AG04449 (cell line): ENCODE data around the gene ANKS1A.

ENCODE experiments used
- CTCF ChIA-PET: fragments of 350-600 bp; formaldehyde crosslinking; extraction: SDS; loops from one replicate; lab custom pipeline; 2021; ENCODE audit warnings: antibody characterized with exemption; lab: Yijun Ruan, JAX
- POLR2A ChIA-PET: fragments of 400-600, 350-600 bp; formaldehyde crosslinking; extraction: SDS; loops from one replicate; lab custom pipeline; 2020; ENCODE audit warnings: antibody characterized with exemption, inconsistent platforms; lab: Yijun Ruan, JAX
- DNase-seq: peaks from one replicate; pipeline ENCODE4 v3.0.0-alpha.2; 2010; ENCODE audit warnings: low read depth, low spot score
- H3K4me3 ChIP-seq: 2 replicates; pipeline ENCODE4 v1.5.1; 2011; ENCODE audit warnings: low read depth, mild to moderate bottlenecking, control low read depth, low read length
- CTCF ChIP-seq: IDR thresholded peaks from one replicate; pipeline ENCODE4 v1.5.1; 2011; ENCODE audit warnings: mild to moderate bottlenecking, moderate library complexity, low read length, control low read depth, inconsistent platforms; ENCODE audit not compliant: insufficient read depth; ENCODE audit errors: missing control alignments

The ANKS1A gene

DNA sequence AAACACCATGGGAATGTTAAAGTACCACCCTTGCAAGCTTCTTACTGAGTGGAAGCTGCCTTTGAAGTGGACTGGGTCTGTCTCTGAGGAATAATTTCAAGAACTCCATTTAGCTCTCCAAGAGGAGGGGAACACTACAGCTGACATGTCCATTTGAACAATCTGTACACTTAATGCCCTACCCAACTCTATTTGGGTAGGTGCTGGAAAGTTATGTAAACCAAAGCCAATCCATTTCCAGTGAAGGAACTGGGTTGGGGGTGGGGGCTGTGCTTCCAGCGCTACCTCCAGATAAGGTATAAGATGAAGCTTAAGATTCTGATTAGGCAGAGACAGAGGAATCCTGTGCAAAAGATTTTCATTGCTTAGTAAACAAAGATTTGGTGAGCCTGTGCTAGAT lies 130.1 kb downstream of the ANKS1A start:
- no peak for DNase-seq
- no peak overlapping the region for H3K4me3 ChIP-seq
- POLR2A ChIA-PET = no interaction called here
- CTCF ChIA-PET = interaction anchor here (1.2 to 2.0 kb wide), 3 partner anchors 12 to 121 kb away, joined by 3 to 8 read pairs (median 3); no protein-coding TSS in a partner anchor
- no peak for TF ChIP-seq CTCF

- ChIA-PET POLR2A (no interaction called here), CTCF (interaction anchor here (1.2 kb wide), 1 partner anchor 120 kb away, joined by 3 read pairs; no protein-coding TSS in a partner anchor)
- H3K4me3 ChIP-seq = no peak overlapping the region
- DNase-seq = no peak
- TF ChIP-seq CTCF = no peak
These were observed 130.8 kb downstream of the ANKS1A start for GRCh38 chr6:35019831-35020230.

DNA sequence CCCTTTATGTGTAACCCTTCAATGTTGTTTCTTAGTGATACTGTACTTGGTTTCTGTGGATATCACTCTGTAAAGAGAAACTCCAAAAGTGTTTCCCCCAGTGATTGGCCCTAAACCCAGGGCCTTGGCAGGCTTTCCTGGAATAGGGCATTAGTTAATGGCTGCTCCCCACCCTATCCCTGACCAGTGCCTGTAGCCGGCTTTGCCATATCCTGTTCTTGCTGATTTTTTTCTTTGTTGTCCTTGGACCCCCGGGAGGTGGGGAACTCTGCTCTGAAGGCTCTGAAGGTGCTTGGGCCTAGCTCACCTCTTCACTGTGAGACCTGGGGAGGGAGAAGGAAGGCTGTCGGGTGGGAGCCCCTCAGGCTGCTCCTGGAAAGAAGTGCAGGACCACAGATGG lies 131.9 kb downstream of the ANKS1A start:
- POLR2A ChIA-PET = no interaction called here
- DNase-seq = no peak
- TF ChIP-seq CTCF = no peak
- no peak overlapping the region for H3K4me3 ChIP-seq
- CTCF ChIA-PET = interaction anchor here (0.9 kb wide), 1 partner anchor 33 kb away, joined by 6 read pairs; no protein-coding TSS in a partner anchor

DNA sequence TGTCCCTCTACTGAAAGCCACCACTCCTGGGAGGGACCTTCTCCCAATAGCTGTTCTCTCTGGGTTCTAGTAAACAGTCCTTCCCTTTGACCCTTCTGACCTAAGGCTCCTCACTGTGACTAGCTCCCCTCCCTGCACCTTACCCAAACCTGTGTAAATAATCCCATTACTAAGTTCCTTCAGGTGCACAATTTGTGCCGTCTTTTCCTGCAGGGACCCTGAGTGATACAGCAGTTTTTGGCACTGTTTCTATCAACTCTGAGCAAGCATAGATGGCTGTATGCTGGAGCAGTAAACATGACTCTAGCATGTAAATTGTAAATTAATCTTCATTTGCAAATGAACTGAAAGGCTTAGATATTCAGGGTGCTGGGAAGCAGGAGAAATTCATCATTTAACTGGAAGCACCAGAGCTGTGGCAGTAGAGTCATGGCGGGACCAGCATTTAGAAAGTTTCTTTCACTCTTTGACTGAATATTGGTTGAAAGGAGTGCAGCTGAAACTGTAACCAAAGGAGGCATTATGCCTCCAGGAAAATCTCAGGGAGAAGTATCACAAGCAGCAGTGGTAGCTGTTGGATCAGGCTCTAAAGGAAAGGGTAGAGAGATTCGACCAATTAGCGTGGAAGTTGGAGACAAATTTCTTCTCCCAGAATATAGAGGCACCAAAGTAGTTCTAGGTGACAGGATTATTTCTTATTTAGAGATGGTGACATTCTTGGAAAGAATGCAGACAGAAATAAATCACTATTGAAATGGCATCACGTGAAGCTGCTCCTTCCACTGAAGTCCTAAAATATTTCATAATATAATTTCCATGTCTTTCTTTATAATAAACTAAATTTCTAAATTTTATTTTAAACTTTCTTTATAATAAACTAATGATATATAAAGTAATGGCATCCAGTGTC lies 134.3 kb downstream of the ANKS1A start:
- H3K4me3 ChIP-seq = no peak overlapping the region
- CTCF ChIA-PET = interaction anchor here (0.8 to 1.3 kb wide), 4 partner anchors 10 to 217 kb away, joined by 3 to 5 read pairs (median 4); no protein-coding TSS in a partner anchor
- no peak for TF ChIP-seq CTCF
- DNase-seq = no peak
- POLR2A ChIA-PET = no interaction called here

- H3K4me3 ChIP-seq = no peak overlapping the region
- TF ChIP-seq CTCF = no peak
- ChIA-PET CTCF (interaction anchor here (1.0 to 1.3 kb wide), 2 partner anchors 41 to 115 kb away, joined by 3 to 5 read pairs; no protein-coding TSS in a partner anchor), POLR2A (no interaction called here)
- DNase-seq = no peak
These were observed 135.5 kb downstream of the ANKS1A start for GRCh38 chr6:35024551-35025054.
